Breast epithelium (tissue), 4 donors: Measurements from ENCODE around the gene GREM2. TPM values are rescaled to one million over a fixed set of nuclear protein-coding genes. Genes with fewer than 3 reads are reported as not detected.

Experiments used
- DNase-seq, 2 donors: peaks; one replicate each; pipeline ENCODE4 v3.0.0-alpha.2; 2019; ENCODE audit warnings: low spot score in 2 of 2
- H3K27ac ChIP-seq, 2 donors: fragments of 200-600 bp; sonication (generic) in 1 of 2; one replicate each; pipeline ENCODE4 v1.5.1; 2016 to 2019; ENCODE audit warnings: mild to moderate bottlenecking in 1 of 2
- H3K27me3 ChIP-seq, 2 donors: fragments of 200-600 bp; sonication (generic) in 1 of 2; one replicate each; pipeline versions ENCODE4 v1.5.1 to v1.6.0; 2017 to 2019; ENCODE audit warnings: control low read depth in 1 of 2, mild to moderate bottlenecking in 1 of 2
- H3K36me3 ChIP-seq: fragments of 200-600 bp; one replicate; pipeline ENCODE4 v1.5.1; 2019
- H3K4me1 ChIP-seq, 2 donors: fragments of 200-600 bp; sonication (generic); one replicate each; pipeline ENCODE4 v1.5.1; 2016 to 2019; ENCODE audit warnings: control low read depth in 1 of 2
- H3K4me3 ChIP-seq, 3 donors: fragments of 200-600 bp; sonication (generic); 1 replicate in 2 of 3; 2 replicates in 1 of 3; pipeline ENCODE4 v1.5.1; 2016 to 2019; ENCODE audit warnings: mild to moderate bottlenecking in 3 of 3, moderate library complexity in 2 of 3
- H3K9me3 ChIP-seq, 2 donors: fragments of 200-600 bp; sonication (generic) in 1 of 2; one replicate each; pipeline ENCODE4 v1.5.1; 2016 to 2019; ENCODE audit warnings: control low read depth in 1 of 2
- CTCF ChIP-seq, 3 donors: fragments of 450-650 bp; IDR thresholded peaks; one replicate each; pipeline ENCODE4 v1.5.1; 2016 to 2017; ENCODE audit warnings: antibody characterized with exemption in 3 of 3, mild to moderate bottlenecking in 3 of 3, moderate library complexity in 3 of 3
- POLR2A ChIP-seq: fragments of 450-650 bp; IDR thresholded peaks from one replicate; pipeline ENCODE4 v1.6.1; 2016; ENCODE audit warnings: antibody characterized with exemption, mild to moderate bottlenecking, moderate library complexity
- POLR2AphosphoS5 ChIP-seq, 3 donors: sonication (generic); formaldehyde crosslinking; IDR thresholded peaks; one replicate each; pipeline ENCODE4 v1.6.1; 2017; ENCODE audit warnings: antibody characterized with exemption in 3 of 3
- intact Hi-C: fragments of 100-400 bp; cut with DNase I; formaldehyde crosslinking; loops from one replicate; pipeline ENCODE4 v1.15.1; 2023; ENCODE audit warnings: low total_unique reads
- total RNA-seq, 3 donors: library from RNA; depleted of rRNA; stranded (reverse); fragments of >200 nt; gene quantifications; one replicate each; pipeline ENCODE4 v1.1.0, GENCODE V29; 2016

Gene GREM2
- total RNA-seq, 3 donors from 2014 or later: 0.16 to 2.0 (median 1.0) TPM

GRCh38 chr1:240591564-240591963 is 20.4 kb downstream of the GREM2 start:
- Histone ChIP-seq H3K36me3 (no peaks in the 10 kb centered on the region), H3K9me3 (no peaks in the 10 kb centered on the region), H3K27me3 (no peaks in the 10 kb centered on the region), H3K27ac (no peak overlapping the region), H3K4me1 (no peaks in the 10 kb centered on the region), H3K4me3 (no peak overlapping the region)
- no peak for DNase-seq
- intact Hi-C loops: no loop called here
- TF ChIP-seq CTCF (IDR thresholded peaks at IDR 0.05) (no peak), POLR2AphosphoS5 (IDR thresholded peaks at IDR 0.05) (no peak), POLR2A (no peak)

GRCh38 chr1:240591078-240591477 is 20.9 kb downstream of the GREM2 start:
- Histone ChIP-seq H3K36me3 (no peaks in the 10 kb centered on the region), H3K4me1 (no peaks in the 10 kb centered on the region), H3K4me3 (no peak overlapping the region), H3K27ac (no peak overlapping the region), H3K9me3 (no peaks in the 10 kb centered on the region), H3K27me3 (no peaks in the 10 kb centered on the region)
- no peak for DNase-seq
- TF ChIP-seq POLR2AphosphoS5 (IDR thresholded peaks at IDR 0.05) (no peak), CTCF (IDR thresholded peaks at IDR 0.05) (no peak), POLR2A (no peak)
- intact Hi-C loops: no loop called here

- Histone ChIP-seq H3K27ac (no peak overlapping the region), H3K9me3 (no peaks in the 10 kb centered on the region), H3K4me1 (no peaks in the 10 kb centered on the region), H3K4me3 (no peak overlapping the region), H3K27me3 (no peaks in the 10 kb centered on the region), H3K36me3 (no peaks in the 10 kb centered on the region)
- DNase-seq: no peak
- intact Hi-C loops: no loop called here
- TF ChIP-seq POLR2A: no peak
- TF ChIP-seq CTCF (IDR thresholded peaks at IDR 0.05): no peak
- no peak for TF ChIP-seq POLR2AphosphoS5 (IDR thresholded peaks at IDR 0.05)
Measured at GRCh38 chr1:240589585-240590110, 22.3 kb downstream of the GREM2 start.

- Histone ChIP-seq H3K4me3 (no peak overlapping the region), H3K9me3 (no peaks in the 10 kb centered on the region), H3K27me3 (no peaks in the 10 kb centered on the region), H3K4me1 (no peaks in the 10 kb centered on the region), H3K27ac (no peak overlapping the region), H3K36me3 (no peaks in the 10 kb centered on the region)
- intact Hi-C loops: no loop called here
- TF ChIP-seq POLR2AphosphoS5 (IDR thresholded peaks at IDR 0.05): no peak
- no peak for TF ChIP-seq CTCF (IDR thresholded peaks at IDR 0.05)
- TF ChIP-seq POLR2A: no peak
- no peak for DNase-seq
Measured at GRCh38 chr1:240586006-240586405, 25.9 kb downstream of the GREM2 start.

- Histone ChIP-seq H3K27me3 (no peaks in the 10 kb centered on the region), H3K27ac (no peak overlapping the region), H3K4me3 (no peak overlapping the region), H3K4me1 (no peaks in the 10 kb centered on the region), H3K36me3 (no peaks in the 10 kb centered on the region), H3K9me3 (no peaks in the 10 kb centered on the region)
- no peak for DNase-seq
- TF ChIP-seq POLR2A (no peak), CTCF (IDR thresholded peaks at IDR 0.05) (no peak), POLR2AphosphoS5 (IDR thresholded peaks at IDR 0.05) (no peak)
- intact Hi-C loops: no loop called here
Measured at GRCh38 chr1:240582953-240583352, 29.0 kb downstream of the GREM2 start.
